ENCODE measurements around the gene MTUS2.

Gene MTUS2

GRCh38 chr13:29292045-29292444 lies 471.9 kb downstream of the MTUS2 start:
- Histone ChIP-seq H3K27me3 (no peaks in the 10 kb centered on the region), H3K4me1 (ENCODE audit: control insufficient read depth in 1 of 2, insufficient read depth in 1 of 2, low read depth in 1 of 2, low read length in 1 of 2) (no peaks in the 10 kb centered on the region), H3K36me3 (no peaks in the 10 kb centered on the region), H3K4me3 (ENCODE audit: low read depth in 1 of 2, low read length in 1 of 2) (no peak overlapping the region), H3K27ac (no peak overlapping the region), H3K9me3 (peaks cover 3% of the 10 kb centered on the region)
- TF ChIP-seq CTCF (IDR thresholded peaks at IDR 0.05): no peak

GRCh38 chr13:29294821-29295220 lies 474.7 kb downstream of the MTUS2 start:
- no peak for TF ChIP-seq CTCF (IDR thresholded peaks at IDR 0.05)
- Histone ChIP-seq H3K9me3 (peaks cover 3% of the 10 kb centered on the region), H3K4me3 (ENCODE audit: low read depth in 1 of 2, low read length in 1 of 2) (no peak overlapping the region), H3K36me3 (no peaks in the 10 kb centered on the region), H3K27ac (no peak overlapping the region), H3K27me3 (no peaks in the 10 kb centered on the region), H3K4me1 (ENCODE audit: control insufficient read depth in 1 of 2, insufficient read depth in 1 of 2, low read depth in 1 of 2, low read length in 1 of 2) (no peaks in the 10 kb centered on the region)

- Histone ChIP-seq H3K9me3 (no peaks in the 10 kb centered on the region), H3K4me1 (ENCODE audit: control insufficient read depth in 1 of 2, insufficient read depth in 1 of 2, low read depth in 1 of 2, low read length in 1 of 2) (no peaks in the 10 kb centered on the region), H3K27ac (no peak overlapping the region), H3K36me3 (no peaks in the 10 kb centered on the region), H3K4me3 (ENCODE audit: low read depth in 1 of 2, low read length in 1 of 2) (no peak overlapping the region), H3K27me3 (no peaks in the 10 kb centered on the region)
- no peak for TF ChIP-seq CTCF (IDR thresholded peaks at IDR 0.05)
Observed at GRCh38 chr13:29301027-29301426, 480.9 kb downstream of the MTUS2 start.

- H3K27me3 ChIP-seq: no peaks in the 10 kb centered on the region
- H3K27ac ChIP-seq: no peak overlapping the region
- TF ChIP-seq CTCF (IDR thresholded peaks at IDR 0.05): no peak
- no peaks in the 10 kb centered on the region for H3K9me3 ChIP-seq
- H3K4me3 ChIP-seq (ENCODE audit: low read depth in 1 of 2, low read length in 1 of 2): no peak overlapping the region
- no peaks in the 10 kb centered on the region for H3K4me1 ChIP-seq (ENCODE audit: control insufficient read depth in 1 of 2, insufficient read depth in 1 of 2, low read depth in 1 of 2, low read length in 1 of 2)
- no peaks in the 10 kb centered on the region for H3K36me3 ChIP-seq
Observed at GRCh38 chr13:29304148-29304547, 484.0 kb downstream of the MTUS2 start.

GRCh38 chr13:29310806-29311205 lies 490.7 kb downstream of the MTUS2 start:
- Histone ChIP-seq H3K4me1 (ENCODE audit: control insufficient read depth in 1 of 2, insufficient read depth in 1 of 2, low read depth in 1 of 2, low read length in 1 of 2) (no peaks in the 10 kb centered on the region), H3K27ac (no peak overlapping the region), H3K4me3 (ENCODE audit: low read depth in 1 of 2, low read length in 1 of 2) (no peak overlapping the region), H3K27me3 (no peaks in the 10 kb centered on the region), H3K36me3 (no peaks in the 10 kb centered on the region), H3K9me3 (no peaks in the 10 kb centered on the region)
- TF ChIP-seq CTCF (IDR thresholded peaks at IDR 0.05): no peak

GRCh38 chr13:29315847-29316246 lies 495.7 kb downstream of the MTUS2 start:
- H3K27ac ChIP-seq: no peak overlapping the region
- TF ChIP-seq CTCF (IDR thresholded peaks at IDR 0.05): no peak
- H3K36me3 ChIP-seq: no peaks in the 10 kb centered on the region
- H3K9me3 ChIP-seq: no peaks in the 10 kb centered on the region
- H3K4me1 ChIP-seq (ENCODE audit: control insufficient read depth in 1 of 2, insufficient read depth in 1 of 2, low read depth in 1 of 2, low read length in 1 of 2): no peaks in the 10 kb centered on the region
- no peaks in the 10 kb centered on the region for H3K27me3 ChIP-seq
- no peak overlapping the region for H3K4me3 ChIP-seq (ENCODE audit: low read depth in 1 of 2, low read length in 1 of 2)
